Left lung (tissue), 10 donors: Measurements from ENCODE around the gene CD226. TPM values are rescaled to one million over a fixed set of nuclear protein-coding genes. Genes with fewer than 3 reads are reported as not detected.

Source experiments
- ATAC-seq: fragments of 200-7000 bp; cut with Tn5 transposase; one replicate; pipeline ENCODE4 v1.9.1; 2020; ENCODE audit warnings: moderate library complexity
- DNase-seq, 4 donors: peaks; one replicate each; pipeline ENCODE4 v3.0.0-alpha.2; 2013 to 2020
- H3K27ac ChIP-seq, 2 donors: fragments of 200-600 bp; sonication (generic) in 1 of 2; one replicate each; pipeline versions ENCODE4 v1.5.0 to v1.8.0; 2020 to 2021
- H3K27me3 ChIP-seq, 2 donors: fragments of 200-600 bp; sonication (generic) in 1 of 2; one replicate each; pipeline versions ENCODE4 v1.5.0 to v1.8.0; 2020 to 2021
- H3K36me3 ChIP-seq, 2 donors: fragments of 200-600 bp; sonication (generic) in 1 of 2; one replicate each; pipeline versions ENCODE4 v1.5.0 to v1.8.0; 2020 to 2021
- H3K4me1 ChIP-seq, 2 donors: fragments of 200-600 bp; one replicate each; pipeline ENCODE4 v1.8.0; 2021
- H3K4me3 ChIP-seq, 2 donors: fragments of 200-600 bp; sonication (generic) in 1 of 2; one replicate each; pipeline versions ENCODE4 v1.5.0 to v1.8.0; 2020 to 2021; ENCODE audit warnings: mild to moderate bottlenecking in 1 of 2
- H3K9me3 ChIP-seq, 2 donors: fragments of 200-600 bp; sonication (generic) in 1 of 2; one replicate each; pipeline versions ENCODE4 v1.5.0 to v1.8.0; 2020 to 2021
- CTCF ChIP-seq, 2 donors: fragments of 200-600 bp; sonication (generic) in 1 of 2; IDR thresholded peaks; one replicate each; pipeline versions ENCODE4 v1.5.0 to v1.8.0; 2021; ENCODE audit warnings: antibody characterized with exemption in 2 of 2
- intact Hi-C, 2 donors: fragments of 100-400 bp; cut with DNase I; formaldehyde crosslinking; loops; one replicate each; pipeline versions ENCODE4 v1.11.2 to v1.14.2; 2022
- polyA plus RNA-seq, 6 donors: library from polyadenylated mRNA; unstranded; fragments of 120-200 nt; gene quantifications; one replicate each; pipeline ENCODE4 v1.2.1, GENCODE V29; 2013; ENCODE audit not compliant: insufficient read length in 6 of 6
- total RNA-seq, 2 donors: library from RNA; stranded (reverse); fragmentation: NEBNext Ultra II Directional; extraction: Animal tissue kit (Norgen Biotek cat#: 25700); gene quantifications; one replicate each; pipeline ENCODE4 v1.2.1, GENCODE V29; 2021
- donor health status: DM: no; HTN: yes; CAD: no.
- donor health status: DM: no; HTN: no; CAD: no.

The CD226 gene
- total and polyA plus RNA-seq, 8 donors: 2.2 to 5.6 (median 2.9) TPM

GRCh38 chr18:69897397-69898108, 50.1 kb downstream of the CD226 start:
- no peaks in the 10 kb centered on the region for H3K36me3 ChIP-seq
- H3K27ac ChIP-seq: no peak overlapping the region
- H3K4me3 ChIP-seq: no peak overlapping the region
- no peak for TF ChIP-seq CTCF (IDR thresholded peaks at IDR 0.05)
- no peaks in the 10 kb centered on the region for H3K27me3 ChIP-seq
- H3K9me3 ChIP-seq: no peaks in the 10 kb centered on the region
- intact Hi-C loops: no loop called here
- H3K4me1 ChIP-seq: no peaks in the 10 kb centered on the region
- ATAC-seq (no peak), DNase-seq (no peak)

GRCh38 chr18:69895066-69896047, 52.3 kb downstream of the CD226 start:
- Histone ChIP-seq H3K36me3 (no peaks in the 10 kb centered on the region), H3K4me3 (no peak overlapping the region), H3K4me1 (no peaks in the 10 kb centered on the region), H3K9me3 (no peaks in the 10 kb centered on the region), H3K27ac (no peak overlapping the region), H3K27me3 (no peaks in the 10 kb centered on the region)
- intact Hi-C loops: no loop called here
- no peak for DNase-seq
- no peak for TF ChIP-seq CTCF (IDR thresholded peaks at IDR 0.05)
- ATAC-seq: no peak

- ATAC-seq (no peak), DNase-seq (no peak)
- no peak overlapping the region for H3K4me3 ChIP-seq
Measured at GRCh38 chr18:69894467-69894866, 53.2 kb downstream of the CD226 start.

GRCh38 chr18:69890558-69890957, 57.1 kb downstream of the CD226 start:
- no peak for DNase-seq
- Histone ChIP-seq H3K4me1 (no peaks in the 10 kb centered on the region), H3K9me3 (no peaks in the 10 kb centered on the region), H3K27me3 (no peaks in the 10 kb centered on the region), H3K4me3 (no peak overlapping the region), H3K27ac (no peak overlapping the region), H3K36me3 (no peaks in the 10 kb centered on the region)
- intact Hi-C loops: no loop called here
- TF ChIP-seq CTCF (IDR thresholded peaks at IDR 0.05): no peak
- no peak for ATAC-seq

More at GRCh38 chr18:69894467-69894866, 53.2 kb downstream of the CD226 start:
- TF ChIP-seq CTCF (IDR thresholded peaks at IDR 0.05): no peak
- H3K9me3 ChIP-seq: no peaks in the 10 kb centered on the region
- no peaks in the 10 kb centered on the region for H3K36me3 ChIP-seq
- H3K27me3 ChIP-seq: no peaks in the 10 kb centered on the region
- intact Hi-C loops: no loop called here
- H3K4me1 ChIP-seq: no peaks in the 10 kb centered on the region
- no peak overlapping the region for H3K27ac ChIP-seq

- Histone ChIP-seq H3K9me3 (no peaks in the 10 kb centered on the region), H3K27ac (no peak overlapping the region), H3K27me3 (no peaks in the 10 kb centered on the region), H3K4me1 (no peaks in the 10 kb centered on the region), H3K36me3 (no peaks in the 10 kb centered on the region), H3K4me3 (no peak overlapping the region)
- intact Hi-C loops: no loop called here
- no peak for DNase-seq
- TF ChIP-seq CTCF (IDR thresholded peaks at IDR 0.05): no peak
- ATAC-seq: no peak
Measured at GRCh38 chr18:69889009-69889408, 58.7 kb downstream of the CD226 start.
